K562 (cell line): Measurements from ENCODE around the gene ACHE. TPM values are rescaled to one million over a fixed set of nuclear protein-coding genes. Genes with fewer than 3 reads are reported as not detected.

ENCODE experiments used
- AFF4 ChIP-seq: sonication (generic); formaldehyde crosslinking; IDR thresholded peaks from 2 replicates; pipeline ENCODE4 v1.8.0; 2023; ENCODE audit warnings: mild to moderate bottlenecking, missing genetic modification reagents
- CHD1 ChIP-seq: fragments of 200-600 bp; sonication (generic); IDR thresholded peaks from one replicate; pipeline ENCODE4 v1.6.1; 2012; ENCODE audit warnings: mild to moderate bottlenecking, moderate library complexity, low read length, inconsistent platforms
- E2F1 ChIP-seq: sonication (generic); formaldehyde crosslinking; IDR thresholded peaks from 2 replicates; pipeline ENCODE4 v1.8.1; 2023; ENCODE audit warnings: mild to moderate bottlenecking, missing genetic modification reagents, moderate library complexity
- SLC30A9 ChIP-seq: fragments of 250-450 bp; sonication (Bioruptor Pico); IDR thresholded peaks from 2 replicates; pipeline ENCODE4 v1.8.0; 2022; ENCODE audit warnings: mild to moderate bottlenecking, moderate library complexity
- TFAP4 ChIP-seq: sonication (generic); formaldehyde crosslinking; IDR thresholded peaks from 2 replicates; pipeline ENCODE4 v1.8.0; 2022; ENCODE audit warnings: missing genetic modification reagents, mild to moderate bottlenecking, moderate library complexity, borderline replicate concordance
- ZMIZ1 ChIP-seq, 2 experiments: fragments of 150-350 bp in 1 of 2; IDR thresholded peaks; 2 replicates each; pipeline ENCODE4 v1.6.1; 2012 to 2016; ENCODE audit warnings: low read depth in 2 of 2, low read length in 2 of 2, mild to moderate bottlenecking in 1 of 2, moderate library complexity in 1 of 2
- polyA plus RNA-seq, 8 experiments: library from polyadenylated mRNA; depleted of rRNA in 4 of 8; stranded (reverse) in 5 of 8; unstranded in 3 of 8; fragments of >200 nt; fragmentation: Nextera tagmentation in 2 of 8; fragmentation: Illumina TruSeq in 1 of 8; extraction: Ambion mirVana in 2 of 8; extraction: Trizol in 1 of 8; gene quantifications; 2 replicates each; pipeline versions ENCODE4 v1.2.1 to v1.2.3, GENCODE V29; 2011 to 2014; ENCODE audit warnings: inconsistent platforms in 1 of 8, missing spikeins in 1 of 8
- total RNA-seq, 7 experiments: library from RNA; depleted of rRNA in 6 of 7; stranded (reverse); fragments of >200 nt in 6 of 7; fragmentation: Illumina TruSeq in 2 of 7; extraction: Trizol in 2 of 7; gene quantifications; 2 replicates each; pipeline versions ENCODE4 v1.2.1 to v1.2.3, GENCODE V29; 2011 to 2021; ENCODE audit warnings: low replicate concordance in 1 of 7
- TF ChIP-seq, protein P1 (sequence below): sonication (generic); formaldehyde crosslinking; IDR thresholded peaks from 2 replicates; pipeline ENCODE4 v1.8.0; 2022; ENCODE audit warnings: mild to moderate bottlenecking, missing genetic modification reagents
- TF ChIP-seq, protein P2 (sequence below): sonication (generic); formaldehyde crosslinking; IDR thresholded peaks from 2 replicates; pipeline ENCODE4 v1.8.1; 2023; ENCODE audit warnings: mild to moderate bottlenecking, missing genetic modification reagents

The ACHE gene
- total and polyA plus RNA-seq, 9 of the 15 experiments (the other 6 are each of a cell fraction or from before 2014, with no cell fraction given) = 0.04 to 8.8 (median 1.9) TPM

DNA sequence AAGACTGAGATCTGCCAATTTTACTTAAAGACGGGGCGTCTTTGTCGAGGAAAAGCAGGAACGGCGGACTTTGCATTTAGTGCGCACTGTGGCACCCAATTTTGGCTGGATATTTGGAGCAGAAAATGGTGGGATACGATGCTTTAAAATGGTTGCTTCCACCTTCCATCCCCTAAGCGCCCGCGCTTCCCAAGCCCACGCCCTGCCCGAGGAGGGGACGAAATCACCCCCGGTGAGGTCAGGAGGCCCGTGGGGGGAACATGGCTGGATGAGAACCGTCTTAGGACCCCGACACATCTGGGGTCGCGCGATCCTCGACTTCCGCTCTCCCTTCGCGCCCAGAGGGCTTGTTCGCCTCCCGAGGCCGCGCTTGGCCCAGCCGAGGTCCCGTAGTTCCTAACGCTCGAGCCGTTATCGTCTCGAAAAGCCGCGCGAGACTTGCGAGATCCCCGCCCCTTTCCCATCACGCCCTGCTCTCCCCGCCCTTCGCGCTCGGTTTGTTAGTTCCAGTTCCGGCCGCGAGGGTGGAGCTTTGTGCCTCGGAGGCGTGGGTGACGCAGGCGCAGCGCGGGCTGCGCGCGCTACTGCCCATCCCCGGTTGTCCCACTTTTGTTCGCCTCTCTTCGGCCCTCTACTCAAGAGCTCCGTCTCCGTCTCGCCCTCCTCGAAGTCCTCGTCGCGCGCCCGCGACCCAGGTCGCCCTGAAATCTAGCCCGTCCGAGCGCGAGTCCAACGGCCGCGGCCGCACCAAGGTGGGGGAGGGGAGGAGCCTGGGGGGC, 20.9 kb downstream of the ACHE start, which contains the start of gene SRRT (continued):
- peak; percentile 94 for TF ChIP-seq AFF4 (CRISPR knock-in tag)
- TF ChIP-seq ZMIZ1 (IDR thresholded peaks at IDR 0.05; ENCODE audit: low read depth in 2 of 2, low read length in 2 of 2) = peak; percentile 0 to 54; a peak in 2 of 4 replicates
- TF ChIP-seq, protein P1, sequence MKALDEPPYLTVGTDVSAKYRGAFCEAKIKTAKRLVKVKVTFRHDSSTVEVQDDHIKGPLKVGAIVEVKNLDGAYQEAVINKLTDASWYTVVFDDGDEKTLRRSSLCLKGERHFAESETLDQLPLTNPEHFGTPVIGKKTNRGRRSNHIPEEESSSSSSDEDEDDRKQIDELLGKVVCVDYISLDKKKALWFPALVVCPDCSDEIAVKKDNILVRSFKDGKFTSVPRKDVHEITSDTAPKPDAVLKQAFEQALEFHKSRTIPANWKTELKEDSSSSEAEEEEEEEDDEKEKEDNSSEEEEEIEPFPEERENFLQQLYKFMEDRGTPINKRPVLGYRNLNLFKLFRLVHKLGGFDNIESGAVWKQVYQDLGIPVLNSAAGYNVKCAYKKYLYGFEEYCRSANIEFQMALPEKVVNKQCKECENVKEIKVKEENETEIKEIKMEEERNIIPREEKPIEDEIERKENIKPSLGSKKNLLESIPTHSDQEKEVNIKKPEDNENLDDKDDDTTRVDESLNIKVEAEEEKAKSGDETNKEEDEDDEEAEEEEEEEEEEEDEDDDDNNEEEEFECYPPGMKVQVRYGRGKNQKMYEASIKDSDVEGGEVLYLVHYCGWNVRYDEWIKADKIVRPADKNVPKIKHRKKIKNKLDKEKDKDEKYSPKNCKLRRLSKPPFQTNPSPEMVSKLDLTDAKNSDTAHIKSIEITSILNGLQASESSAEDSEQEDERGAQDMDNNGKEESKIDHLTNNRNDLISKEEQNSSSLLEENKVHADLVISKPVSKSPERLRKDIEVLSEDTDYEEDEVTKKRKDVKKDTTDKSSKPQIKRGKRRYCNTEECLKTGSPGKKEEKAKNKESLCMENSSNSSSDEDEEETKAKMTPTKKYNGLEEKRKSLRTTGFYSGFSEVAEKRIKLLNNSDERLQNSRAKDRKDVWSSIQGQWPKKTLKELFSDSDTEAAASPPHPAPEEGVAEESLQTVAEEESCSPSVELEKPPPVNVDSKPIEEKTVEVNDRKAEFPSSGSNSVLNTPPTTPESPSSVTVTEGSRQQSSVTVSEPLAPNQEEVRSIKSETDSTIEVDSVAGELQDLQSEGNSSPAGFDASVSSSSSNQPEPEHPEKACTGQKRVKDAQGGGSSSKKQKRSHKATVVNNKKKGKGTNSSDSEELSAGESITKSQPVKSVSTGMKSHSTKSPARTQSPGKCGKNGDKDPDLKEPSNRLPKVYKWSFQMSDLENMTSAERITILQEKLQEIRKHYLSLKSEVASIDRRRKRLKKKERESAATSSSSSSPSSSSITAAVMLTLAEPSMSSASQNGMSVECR = peak; percentile 70
- peak; percentile 89 for TF ChIP-seq E2F1 (CRISPR knock-in tag)
- TF ChIP-seq TFAP4 (CRISPR knock-in tag) = peak; percentile 75
- no peak for TF ChIP-seq CHD1
- TF ChIP-seq, protein P2, sequence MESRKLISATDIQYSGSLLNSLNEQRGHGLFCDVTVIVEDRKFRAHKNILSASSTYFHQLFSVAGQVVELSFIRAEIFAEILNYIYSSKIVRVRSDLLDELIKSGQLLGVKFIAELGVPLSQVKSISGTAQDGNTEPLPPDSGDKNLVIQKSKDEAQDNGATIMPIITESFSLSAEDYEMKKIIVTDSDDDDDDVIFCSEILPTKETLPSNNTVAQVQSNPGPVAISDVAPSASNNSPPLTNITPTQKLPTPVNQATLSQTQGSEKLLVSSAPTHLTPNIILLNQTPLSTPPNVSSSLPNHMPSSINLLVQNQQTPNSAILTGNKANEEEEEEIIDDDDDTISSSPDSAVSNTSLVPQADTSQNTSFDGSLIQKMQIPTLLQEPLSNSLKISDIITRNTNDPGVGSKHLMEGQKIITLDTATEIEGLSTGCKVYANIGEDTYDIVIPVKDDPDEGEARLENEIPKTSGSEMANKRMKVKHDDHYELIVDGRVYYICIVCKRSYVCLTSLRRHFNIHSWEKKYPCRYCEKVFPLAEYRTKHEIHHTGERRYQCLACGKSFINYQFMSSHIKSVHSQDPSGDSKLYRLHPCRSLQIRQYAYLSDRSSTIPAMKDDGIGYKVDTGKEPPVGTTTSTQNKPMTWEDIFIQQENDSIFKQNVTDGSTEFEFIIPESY (CRISPR knock-in tag) = no peak
- TF ChIP-seq SLC30A9 (CRISPR knock-in tag) = no peak
